Panc1 (cell line): ENCODE data around the gene HNRNPM. TPM values are rescaled to one million over a fixed set of nuclear protein-coding genes. Genes with fewer than 3 reads are reported as not detected.

Experiments
- ATAC-seq: fragments of 200-7000 bp; cut with Tn5 transposase; 2 replicates; pipeline ENCODE4 v1.9.1; 2020; ENCODE audit warnings: mild to moderate bottlenecking, moderate library complexity
- BruUV-seq: library from RNA; stranded (reverse); fragments of 400-500 nt; replicated peaks from 2 replicates; lab custom pipeline; 2021; lab: Mats Ljungman, UMichigan
- CTCF ChIA-PET: fragments of 300-600 bp; sonication (Branson Sonifier 250); formaldehyde crosslinking; loops from one replicate; lab custom pipeline; 2022; ENCODE audit warnings: antibody characterized with exemption; lab: Charles Lee
- POLR2A ChIA-PET: fragments of 300-600 bp; sonication (Branson Sonifier 250); formaldehyde crosslinking; loops from one replicate; lab custom pipeline; 2022; ENCODE audit warnings: antibody characterized with exemption; lab: Charles Lee
- DNase-seq: peaks from one replicate; pipeline ENCODE4 v3.0.0-alpha.2; 2010; ENCODE audit warnings: low read depth, low spot score
- H3K27ac ChIP-seq: 2 replicates; pipeline ENCODE4 v1.5.1; 2011; ENCODE audit warnings: mild to moderate bottlenecking, low read length, inconsistent platforms
- H3K27me3 ChIP-seq: fragments of 200-500 bp; sonication (Bioruptor generic); 2 replicates; pipeline ENCODE4 v1.6.0; 2014; ENCODE audit warnings: low read length, inconsistent platforms; ENCODE audit not compliant: control insufficient read depth, insufficient read depth
- H3K36me3 ChIP-seq: fragments of 200-500 bp; sonication (Bioruptor generic); 2 replicates; pipeline ENCODE4 v1.5.1; 2014; ENCODE audit warnings: inconsistent platforms, mild to moderate bottlenecking, low read length, moderate library complexity; ENCODE audit not compliant: control insufficient read depth, insufficient read depth
- H3K4me1 ChIP-seq: 2 replicates; pipeline ENCODE4 v1.5.1; 2011; ENCODE audit warnings: inconsistent platforms, mild to moderate bottlenecking, low read length, moderate library complexity; ENCODE audit not compliant: control insufficient read depth, insufficient read depth
- H3K4me3 ChIP-seq, 2 experiments: 2 replicates each; pipeline ENCODE4 v1.5.1; 2011 to 2012; ENCODE audit warnings: low read depth in 2 of 2, low read length in 2 of 2, mild to moderate bottlenecking in 2 of 2, inconsistent platforms in 1 of 2, moderate library complexity in 1 of 2
- H3K9me3 ChIP-seq: fragments of 200-500 bp; sonication (Bioruptor generic); 2 replicates; pipeline ENCODE4 v1.5.1; 2014; ENCODE audit warnings: low read depth, mild to moderate bottlenecking, inconsistent platforms, low read length, moderate library complexity; ENCODE audit not compliant: control insufficient read depth, insufficient read depth
- CTCF ChIP-seq: fragments of 450-650 bp; IDR thresholded peaks from 2 replicates; pipeline ENCODE4 v1.5.1; 2017; ENCODE audit warnings: mild to moderate bottlenecking
- POLR2AphosphoS5 ChIP-seq: IDR thresholded peaks from 2 replicates; pipeline ENCODE4 v1.6.1; 2012; ENCODE audit warnings: mild to moderate bottlenecking, low read depth, low read length, moderate library complexity
- REST ChIP-seq, 2 experiments: IDR thresholded peaks; 2 replicates each; pipeline ENCODE4 v1.6.1; 2011 to 2012; ENCODE audit warnings: low read depth in 2 of 2, control low read depth in 1 of 2, low read length in 1 of 2, mild to moderate bottlenecking in 1 of 2, moderate library complexity in 1 of 2; ENCODE audit not compliant: insufficient read depth in 1 of 2
- SIN3A ChIP-seq: IDR thresholded peaks from 2 replicates; pipeline ENCODE4 v1.6.1; 2012; ENCODE audit warnings: low read depth, mild to moderate bottlenecking, low read length, moderate library complexity, borderline replicate concordance; ENCODE audit not compliant: insufficient read depth
- TCF7L2 ChIP-seq: IDR thresholded peaks from 2 replicates; pipeline ENCODE4 v1.6.1; 2011; ENCODE audit warnings: mild to moderate bottlenecking, low read depth, low read length, inconsistent platforms
- in situ Hi-C: cut with HindIII; loops from 2 replicates; pipeline ENCODE4 v1.10.0; 2016; ENCODE audit warnings: low sequenced_read_pairs, low pct_unique_long_range_greater_than_20kb
- intact Hi-C: fragments of 100-400 bp; cut with micrococcal nuclease; formaldehyde crosslinking; loops from one replicate; pipeline ENCODE4 v1.10.0; 2022; ENCODE audit not compliant: unreplicated experiment
- total RNA-seq: library from RNA; stranded (reverse); gene quantifications from one replicate; pipeline ENCODE4 v1.2.1, GENCODE V29; 2021; ENCODE audit not compliant: unreplicated experiment

Gene HNRNPM
- total RNA-seq, 1 experiment from 2014 or later: 225 TPM

GRCh38 chr19:8426283-8426682, 18.5 kb upstream of the HNRNPM start:
- no peak for ATAC-seq
- in situ Hi-C loops (no loop called here), intact Hi-C loops (no loop called here)
- no peaks in the 10 kb centered on the region for H3K27me3 ChIP-seq
- H3K27ac ChIP-seq: no peak overlapping the region
- BruUV-seq: no TSS peak
- peaks cover 5% of the 10 kb centered on the region; the same call in 1 of the 2 replicates for H3K4me1 ChIP-seq
- TF ChIP-seq POLR2AphosphoS5 (no peak), REST (IDR thresholded peaks at IDR 0.05; ENCODE audit: insufficient read depth in 1 of 2, low read depth in 2 of 2, low read length in 1 of 2) (no peak), SIN3A (no peak), CTCF (no peak), TCF7L2 (no peak)
- H3K9me3 ChIP-seq: no peaks in the 10 kb centered on the region
- ChIA-PET POLR2A (no interaction called here), CTCF (interaction anchor here (0.6 kb wide), 2 partner anchors 11 to 72 kb away, joined by 4 to 5 read pairs; no protein-coding TSS in a partner anchor)
- DNase-seq: no peak
- no peak overlapping the region for H3K4me3 ChIP-seq
- H3K36me3 ChIP-seq: no peaks in the 10 kb centered on the region

- in situ Hi-C loops (no loop called here), intact Hi-C loops (no loop called here)
- H3K9me3 ChIP-seq: no peaks in the 10 kb centered on the region
- DNase-seq (no peak), ATAC-seq (no peak)
- POLR2A ChIA-PET: no interaction called here
- H3K27ac ChIP-seq: no peak overlapping the region
- no peaks in the 10 kb centered on the region for H3K36me3 ChIP-seq
- CTCF ChIA-PET: no interaction called here
- TF ChIP-seq REST (IDR thresholded peaks at IDR 0.05; ENCODE audit: insufficient read depth in 1 of 2, low read depth in 2 of 2, low read length in 1 of 2): no peak
- no peak for TF ChIP-seq POLR2AphosphoS5
- no peak for TF ChIP-seq SIN3A
- TF ChIP-seq CTCF: no peak
- TF ChIP-seq TCF7L2: no peak
- H3K4me3 ChIP-seq: no peak overlapping the region
- no TSS peak for BruUV-seq
- H3K27me3 ChIP-seq: no peaks in the 10 kb centered on the region
- peaks cover under 1% of the 10 kb centered on the region; the same call in 1 of the 2 replicates for H3K4me1 ChIP-seq
These were observed 15.7 kb upstream of the HNRNPM start for GRCh38 chr19:8429044-8429443.
